Stimulated activated CD8-positive, alpha-beta memory T cell treated with anti-CD3 and anti-CD28 coated beads, Interleukin-7, amount 100 ng/mL, for 1 hour (primary cell): ENCODE results near the gene MYL7.
"Not testable (repeated sequence)": the region's sequence is repeated elsewhere in the genome, so short reads cannot be mapped to it uniquely, and the experiment has no call there.

Experiments used
- DNase-seq, 2 donors: peaks; one replicate each; pipeline ENCODE4 v3.0.0-alpha.2; 2020; ENCODE audit warnings: low read depth in 2 of 2

Gene MYL7

DNA sequence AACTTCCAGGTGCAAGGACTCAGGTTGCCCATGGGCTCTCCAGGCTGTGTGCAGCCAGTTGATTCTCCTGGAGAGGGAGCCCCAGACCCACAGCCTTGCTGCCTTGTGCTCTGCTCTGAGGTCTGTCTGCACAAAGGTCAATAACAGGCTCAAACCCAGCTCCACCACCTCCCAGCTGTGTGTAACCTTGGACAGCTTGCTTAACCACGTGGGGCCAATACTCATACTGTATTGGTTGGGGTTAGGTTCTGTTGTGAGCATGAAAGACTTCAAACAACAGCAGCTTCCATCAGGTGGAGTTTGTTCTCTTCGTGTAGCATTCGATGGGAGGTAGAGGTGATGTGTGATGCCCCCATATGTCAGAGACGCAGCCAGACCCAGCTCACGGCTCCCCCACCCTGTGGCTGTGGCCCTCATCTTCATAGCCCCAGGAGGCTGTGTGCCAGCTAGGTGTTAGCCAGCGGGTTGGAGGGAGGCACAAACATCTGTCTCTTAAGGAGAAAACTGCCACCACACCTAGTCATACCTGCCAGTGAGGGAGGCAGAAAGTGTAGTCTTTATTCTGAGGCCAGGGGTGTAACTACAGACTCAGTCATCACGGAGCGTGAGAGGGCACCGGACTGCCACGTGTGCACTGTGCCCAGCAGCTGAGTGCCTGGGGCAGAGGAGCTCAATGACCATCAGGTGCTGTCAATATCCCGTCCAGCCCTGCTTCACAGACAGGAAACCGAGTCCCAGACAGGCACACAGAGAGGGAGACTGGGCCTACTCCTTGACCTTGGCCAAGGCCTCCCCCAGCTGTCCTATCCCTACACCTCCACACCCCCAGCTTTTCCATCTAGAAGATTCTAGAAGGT is 9.7 kb downstream of the MYL7 start:
- no peak for DNase-seq

DNA sequence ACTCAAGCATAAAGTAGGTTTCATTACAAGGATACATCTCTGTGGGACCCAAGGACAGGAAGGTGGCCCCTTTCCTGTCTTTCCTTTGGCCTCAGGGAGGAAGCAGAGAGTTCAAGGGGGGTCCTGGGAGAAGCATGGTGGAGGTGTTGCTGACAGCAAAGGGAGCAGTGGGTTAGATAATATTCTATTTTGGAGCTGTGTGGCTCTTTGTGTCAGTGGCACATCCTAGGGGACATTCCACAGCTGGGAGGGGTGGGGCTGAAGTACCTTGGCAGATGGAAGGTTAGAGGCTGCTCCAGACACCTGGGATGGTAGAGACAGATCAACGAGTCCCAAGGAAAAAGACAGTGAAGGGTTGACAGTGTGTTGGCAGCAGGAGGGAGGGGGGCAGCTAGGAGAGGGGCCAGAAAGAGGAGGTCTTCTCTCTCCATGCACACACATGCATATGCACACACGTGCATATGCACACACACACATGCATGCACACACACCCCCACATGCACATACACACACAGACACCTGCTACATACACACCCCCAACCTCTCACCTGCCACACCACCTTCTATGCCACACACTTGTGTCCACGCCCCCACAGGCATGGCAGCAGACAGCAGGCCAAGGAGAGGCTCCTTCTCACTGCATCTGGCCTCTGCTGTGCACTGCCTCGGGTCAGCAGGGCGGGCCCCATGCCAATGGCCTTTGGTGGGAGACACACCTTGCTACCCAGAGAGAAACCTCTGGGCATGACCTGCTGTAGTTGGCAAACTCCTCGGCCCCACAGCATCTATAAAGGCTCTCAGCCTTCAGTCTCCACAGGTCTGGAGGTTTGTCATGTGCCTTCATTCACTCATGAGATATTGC is 12.2 kb downstream of the MYL7 start:
- no peak for DNase-seq

DNA sequence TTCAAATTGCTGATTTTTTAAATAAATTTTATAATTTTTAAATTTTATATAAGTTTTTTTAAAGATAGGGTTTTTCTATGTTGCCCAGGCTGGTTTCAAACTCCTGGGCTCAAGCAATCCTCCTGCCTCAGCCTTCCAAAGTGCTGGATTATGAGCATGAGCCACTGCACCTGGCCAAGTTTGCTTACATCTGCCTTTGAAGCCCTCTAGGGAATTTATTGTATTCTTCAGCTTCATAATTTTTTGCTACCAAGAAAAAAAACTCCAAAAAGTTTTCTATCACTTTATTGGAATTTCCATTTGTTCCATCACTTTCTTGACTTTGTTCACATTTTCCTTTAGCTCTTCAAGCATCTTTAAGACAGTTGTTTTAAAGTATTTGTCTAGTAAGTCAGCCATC is 14.0 kb downstream of the MYL7 start:
- no peak for DNase-seq

DNA sequence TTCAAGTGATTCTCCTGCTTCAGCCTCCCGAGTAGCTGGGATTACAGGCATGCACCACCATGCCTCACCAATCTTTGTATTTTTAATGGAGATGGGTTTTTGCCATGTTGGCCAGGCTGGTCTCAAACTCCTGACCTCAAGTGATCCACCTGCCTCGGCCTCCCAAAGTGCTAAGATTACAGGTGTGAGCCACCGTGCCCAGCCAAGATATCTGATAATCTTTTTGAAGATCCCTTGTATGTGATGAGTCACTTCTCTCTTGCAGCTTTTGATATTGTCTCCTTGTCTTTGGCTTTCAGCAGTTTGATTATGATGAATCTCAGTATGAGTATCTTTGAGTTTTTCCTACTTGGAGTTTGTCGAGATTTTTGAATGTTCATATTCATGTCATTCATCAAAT is 14.6 kb downstream of the MYL7 start:
- DNase-seq, result not testable (repeated sequence)

DNA sequence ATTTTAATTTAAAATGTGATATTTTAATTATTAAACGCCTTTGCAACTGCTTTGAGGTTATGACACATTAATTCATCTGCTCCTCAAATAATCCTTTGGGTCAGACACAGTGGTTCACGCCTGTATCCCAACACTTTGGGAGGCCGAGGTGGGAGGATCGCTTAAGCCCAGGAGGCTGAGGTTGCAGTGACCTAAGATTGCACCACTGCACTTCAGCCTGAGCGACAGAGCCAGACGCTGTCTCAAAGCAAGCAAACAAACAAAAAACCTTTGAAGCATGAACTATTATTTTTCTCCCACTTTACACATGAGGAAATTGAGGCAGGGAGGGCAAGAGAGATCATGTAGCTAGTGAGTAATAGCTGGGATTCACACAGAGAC is 16.3 kb downstream of the MYL7 start:
- DNase-seq, result no peak

DNA sequence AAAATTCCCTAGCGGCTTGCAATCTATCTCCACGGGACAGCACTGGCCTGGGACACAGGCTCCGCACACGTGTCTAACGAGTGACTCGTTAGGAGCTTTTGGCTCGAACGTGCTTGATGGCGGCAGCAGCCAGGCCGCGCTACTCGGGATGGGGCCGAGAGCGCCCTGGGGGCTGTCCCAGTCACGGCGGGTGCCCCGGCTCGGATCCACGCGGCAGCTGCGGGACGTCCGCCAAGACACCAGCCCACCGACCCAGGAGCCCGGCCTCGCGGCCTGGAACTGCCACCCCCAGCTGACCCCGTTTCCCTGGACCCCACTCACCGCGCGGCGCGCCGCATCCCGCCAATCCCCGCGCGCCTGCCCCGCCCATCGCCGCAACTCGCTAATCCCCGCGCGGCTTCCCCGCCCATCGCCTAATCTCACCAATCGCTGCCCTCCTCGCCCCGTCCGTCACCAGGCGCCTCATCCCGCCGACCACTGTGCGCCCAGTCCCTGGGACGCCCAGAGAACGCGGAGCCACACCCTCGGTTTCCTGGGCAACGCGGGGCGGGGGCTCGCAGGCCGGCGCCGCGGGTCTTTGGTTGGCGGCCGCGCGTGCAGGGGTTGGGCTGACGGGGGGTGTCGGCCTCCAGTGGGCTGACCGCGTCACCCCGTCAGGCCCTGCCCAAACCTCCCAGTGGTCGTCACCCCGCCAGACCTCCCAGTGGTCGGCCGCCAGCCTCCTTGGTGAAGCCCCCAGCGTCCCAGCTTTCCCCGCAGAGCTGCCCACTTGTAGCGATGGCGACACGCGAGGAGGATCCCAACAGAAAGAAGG is 17.7 kb downstream of the MYL7 start, which contains the start of gene POLD2:
Gene POLD2, minus strand, starts transcription at position 359 of the 814 bp plus-strand sequence. CDS start 1,495 bp downstream, outside the sequence.
- DNase-seq, result peak; percentile 92 to 93

DNA sequence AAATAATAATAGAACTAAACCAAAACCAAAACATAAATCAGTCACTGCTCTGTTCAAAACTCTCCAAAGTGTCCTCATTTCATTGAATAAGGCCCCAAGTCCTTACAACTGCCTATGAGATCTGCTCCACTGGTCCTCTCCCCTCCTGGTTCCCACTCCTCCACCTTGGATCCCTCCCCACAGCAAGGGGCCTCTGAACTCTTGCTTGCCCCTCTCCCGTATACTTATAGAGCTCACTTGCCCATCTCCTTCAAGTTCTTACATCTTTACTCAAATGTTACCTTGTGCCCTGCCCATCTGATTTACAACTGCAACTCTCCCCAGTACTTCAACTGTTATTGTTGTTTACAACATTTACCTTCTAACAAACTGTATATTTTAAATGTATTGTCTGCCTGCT is 18.6 kb downstream of the MYL7 start:
- DNase-seq, result no peak

DNA sequence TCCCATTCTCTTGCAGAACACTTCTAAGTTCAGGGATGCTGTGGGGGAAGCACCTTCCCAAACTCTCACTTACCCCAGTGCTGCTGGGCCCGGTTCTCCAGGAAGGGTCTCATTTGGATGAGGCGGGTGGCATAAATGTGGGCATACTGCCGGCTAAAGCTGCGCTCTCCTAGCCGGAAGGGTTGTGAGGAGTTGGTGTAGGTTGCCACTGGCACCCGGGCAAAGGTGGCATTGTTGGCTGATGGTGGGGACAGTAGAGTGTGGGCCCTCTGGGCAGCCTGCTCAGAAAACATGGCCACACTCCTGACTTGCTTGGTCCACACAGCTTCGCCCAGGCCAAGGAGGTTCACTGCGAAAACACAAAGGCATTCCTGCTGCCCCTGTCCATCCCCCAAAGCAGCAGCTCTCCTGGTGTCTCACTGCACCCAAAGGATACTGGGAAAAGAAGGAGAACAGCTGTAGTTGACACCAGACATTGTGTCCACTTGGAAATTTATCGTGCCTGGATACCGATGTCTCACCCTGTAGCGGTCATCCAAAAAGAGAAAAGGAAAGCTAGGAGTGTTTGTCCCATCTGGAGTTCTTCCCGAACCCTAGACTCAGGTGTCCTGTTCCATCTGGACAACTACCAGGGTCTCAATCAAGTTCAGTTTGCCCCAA is 19.2 kb downstream of the MYL7 start:
- no peak for DNase-seq

DNA sequence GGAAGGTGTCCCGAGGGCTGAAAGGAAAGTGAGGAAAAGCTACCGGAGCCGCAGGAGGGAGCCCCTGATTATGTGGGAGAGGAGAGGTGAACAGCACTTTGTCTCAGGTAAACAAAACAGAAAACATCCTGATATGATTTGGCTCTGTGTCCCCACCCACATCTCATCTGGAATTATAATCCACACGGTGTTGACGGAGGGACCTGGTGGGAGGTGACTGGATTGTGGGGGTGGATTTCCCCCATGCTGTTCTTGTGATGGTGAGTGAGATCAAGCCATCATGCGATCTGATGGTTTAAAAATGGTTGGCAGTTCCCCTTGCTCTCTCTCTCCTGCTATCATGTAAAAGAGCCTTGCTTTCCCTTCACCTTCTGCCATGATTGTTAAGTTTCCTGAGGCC is 20.7 kb downstream of the MYL7 start:
- DNase-seq, result no peak

DNA sequence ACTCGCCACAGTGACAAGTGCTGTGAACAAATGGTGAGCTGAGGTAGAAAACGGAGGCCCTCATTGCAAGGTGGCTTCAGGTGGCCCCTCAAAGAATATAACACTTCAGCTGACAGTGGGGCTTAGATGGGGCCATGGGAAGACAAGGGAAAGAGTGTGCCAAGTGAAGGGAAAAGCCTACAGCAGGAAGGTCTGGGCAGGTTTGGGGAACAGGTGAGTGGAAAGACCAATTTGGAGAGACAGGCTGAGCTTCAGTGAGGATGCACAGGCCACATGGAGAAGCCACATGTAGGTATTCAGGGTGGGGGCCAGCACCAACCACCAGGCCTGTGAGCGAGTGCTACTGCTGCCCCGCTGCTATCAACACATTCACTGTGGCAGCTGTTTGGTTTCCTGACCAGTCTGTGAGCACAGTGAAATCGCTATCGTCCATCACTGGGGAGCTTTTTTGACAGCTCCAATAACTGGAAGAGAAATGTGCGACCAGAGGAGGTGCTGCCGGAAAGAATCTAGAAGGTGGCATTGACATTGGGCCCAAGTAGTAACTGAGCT is 21.2 kb downstream of the MYL7 start:
- no peak for DNase-seq

DNA sequence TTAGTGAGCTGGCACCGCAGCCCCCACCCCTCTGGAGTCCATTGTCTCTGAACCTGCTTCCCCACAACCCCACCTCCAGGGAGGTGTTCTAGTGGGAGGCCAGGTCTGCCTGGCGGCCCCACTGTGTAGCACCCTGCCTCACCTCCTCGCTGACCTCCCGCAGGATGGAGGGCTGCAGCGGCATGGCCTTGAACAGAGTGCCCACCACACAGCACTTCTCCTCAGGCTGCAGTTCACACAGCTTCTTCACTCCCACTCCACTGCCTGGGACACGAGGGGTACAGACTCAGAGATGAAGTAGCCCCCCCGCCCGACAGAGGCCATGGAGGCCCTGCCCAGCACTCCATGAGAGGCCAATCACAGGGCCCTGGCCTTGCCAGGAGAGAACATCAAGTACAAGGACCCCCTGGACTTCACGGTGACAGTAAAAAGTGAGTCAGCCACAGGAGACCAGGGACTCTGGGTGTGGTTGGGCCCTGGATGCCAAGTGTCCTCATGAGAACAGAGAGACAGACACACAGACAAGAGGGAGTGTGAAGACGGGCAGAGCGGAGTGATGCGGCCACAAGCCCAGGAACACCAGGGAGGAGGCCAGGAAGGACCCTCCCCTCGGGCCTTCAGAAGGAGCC is 23.2 kb downstream of the MYL7 start:
- no peak for DNase-seq

DNA sequence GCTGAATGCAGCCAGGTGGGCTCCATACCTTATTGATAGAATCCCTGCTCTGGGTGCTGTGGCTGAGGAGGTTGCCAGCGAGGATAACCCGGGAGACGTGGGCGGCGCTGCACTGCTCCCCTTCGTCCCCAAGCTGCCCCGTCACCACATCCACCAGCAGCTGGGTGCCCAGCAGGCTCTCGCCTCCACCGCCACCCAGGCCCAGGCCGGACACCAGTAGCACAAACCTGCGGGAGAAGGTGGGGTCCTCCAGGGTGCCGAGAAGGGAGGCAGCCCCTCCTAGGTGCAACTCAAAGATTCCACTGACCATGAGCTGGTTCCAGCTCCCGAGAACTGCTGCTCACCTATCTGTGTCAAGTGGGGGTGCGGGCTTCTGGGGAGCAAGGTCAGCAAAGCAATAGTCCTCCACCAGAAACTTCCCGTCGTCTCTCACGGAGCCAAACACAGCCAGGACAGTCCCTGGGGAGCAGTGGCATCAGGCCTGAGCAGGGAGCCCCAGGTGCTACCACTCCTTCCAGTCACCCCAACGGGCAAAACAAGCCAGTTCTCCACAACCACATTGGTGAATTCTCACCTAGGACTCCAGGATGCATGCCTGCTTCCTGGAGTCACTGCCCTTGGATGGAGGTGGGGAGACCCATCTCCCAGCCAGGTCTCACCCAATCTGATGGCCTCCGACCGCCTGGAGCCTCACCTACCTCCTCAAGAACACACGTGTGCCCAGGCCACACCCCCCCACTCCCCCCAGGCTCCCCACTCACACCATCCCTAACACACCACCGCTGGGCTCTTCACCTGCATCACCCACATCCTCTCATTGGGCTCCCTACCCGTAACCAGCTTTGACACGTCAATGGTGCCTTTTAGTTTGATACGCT is 24.1 kb downstream of the MYL7 start:
- no peak for DNase-seq

DNA sequence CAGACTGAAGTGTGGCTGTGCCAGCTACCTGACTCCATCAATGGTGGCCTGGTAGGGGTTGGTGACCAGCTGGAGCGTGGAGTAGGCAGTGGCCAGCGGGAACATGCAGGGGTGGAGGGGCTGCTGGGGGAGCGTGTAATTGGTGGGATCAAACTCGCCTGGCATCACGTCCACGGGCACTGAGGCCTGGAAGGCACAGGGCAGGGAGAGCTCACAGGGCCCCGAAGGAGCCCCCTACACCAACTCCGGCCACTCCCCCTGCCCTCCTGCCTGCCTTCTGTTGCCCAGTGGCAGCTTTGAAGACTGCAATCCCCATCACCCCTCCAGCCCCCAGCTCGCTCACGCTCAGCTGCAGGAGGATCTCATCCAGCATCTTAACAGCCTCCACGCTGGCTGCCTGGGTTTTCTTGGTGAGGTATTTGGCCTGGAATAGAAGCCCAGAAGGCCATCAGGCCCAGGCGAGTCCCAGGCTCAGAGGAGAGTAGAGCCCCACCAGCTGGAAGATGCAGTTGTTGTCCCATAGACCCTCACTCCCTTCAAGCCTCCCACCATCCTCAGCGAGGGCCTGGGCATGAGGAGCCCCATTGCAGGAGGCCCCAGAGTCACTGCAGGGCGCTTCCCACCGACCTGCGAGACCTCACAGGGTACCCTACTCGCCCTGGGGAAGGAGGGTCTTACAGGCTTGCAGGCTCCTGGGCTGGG is 24.9 kb downstream of the MYL7 start:
- no peak for DNase-seq

DNA sequence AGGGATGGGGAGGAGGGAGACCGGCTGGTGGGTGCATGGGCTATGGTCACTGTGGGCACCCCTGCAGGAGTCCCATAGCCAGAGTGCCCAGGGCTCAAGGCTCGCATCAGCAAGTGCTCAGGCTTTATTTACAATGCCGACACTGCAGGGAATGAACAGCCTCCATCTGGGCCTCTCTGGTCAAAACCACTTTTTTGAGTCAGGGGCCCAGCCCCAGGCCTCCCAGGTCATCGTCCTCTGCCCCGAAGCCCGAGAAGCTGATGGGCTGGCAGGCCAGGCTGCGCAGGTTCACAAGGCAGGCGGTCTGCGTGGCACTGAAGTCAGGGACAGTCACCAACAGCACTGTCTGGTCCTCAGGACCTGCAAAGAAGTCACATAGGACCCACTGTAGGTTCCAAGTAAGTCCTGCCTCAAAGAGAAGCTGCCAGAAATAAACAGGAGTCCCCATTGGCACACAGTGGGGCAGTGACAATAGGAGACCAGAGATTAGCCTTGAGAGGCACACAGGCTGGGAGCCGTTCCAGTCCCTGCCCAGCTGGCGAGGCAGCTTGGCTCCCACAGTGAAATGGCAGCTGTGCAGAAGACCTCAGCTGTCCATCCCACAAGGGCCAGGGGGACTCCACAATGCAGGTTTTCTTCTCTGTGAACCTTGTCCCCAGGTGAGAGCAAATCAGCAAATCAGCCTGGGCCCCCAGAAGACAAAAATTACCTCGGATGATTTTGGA is 26.4 kb downstream of the MYL7 start:
- no peak for DNase-seq

DNA sequence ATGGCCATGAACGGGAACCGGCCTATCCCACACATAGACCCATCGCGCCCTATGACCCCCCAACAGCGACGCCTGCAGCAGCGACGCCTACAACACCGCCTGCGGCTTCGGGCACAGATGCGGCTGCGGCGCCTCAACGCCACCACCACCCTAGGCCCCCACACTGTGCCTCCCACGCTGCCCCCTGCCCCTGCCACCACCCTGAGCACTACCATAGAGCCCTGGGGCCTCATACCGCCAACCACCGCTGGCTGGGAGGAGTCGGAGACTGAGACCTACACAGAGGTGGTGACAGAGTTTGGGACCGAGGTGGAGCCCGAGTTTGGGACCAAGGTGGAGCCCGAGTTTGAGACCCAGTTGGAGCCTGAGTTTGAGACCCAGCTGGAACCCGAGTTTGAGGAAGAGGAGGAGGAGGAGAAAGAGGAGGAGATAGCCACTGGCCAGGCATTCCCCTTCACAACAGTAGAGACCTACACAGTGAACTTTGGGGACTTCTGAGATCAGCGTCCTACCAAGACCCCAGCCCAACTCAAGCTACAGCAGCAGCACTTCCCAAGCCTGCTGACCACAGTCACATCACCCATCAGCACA is 27.3 kb downstream of the MYL7 start:
- no peak for DNase-seq

DNA sequence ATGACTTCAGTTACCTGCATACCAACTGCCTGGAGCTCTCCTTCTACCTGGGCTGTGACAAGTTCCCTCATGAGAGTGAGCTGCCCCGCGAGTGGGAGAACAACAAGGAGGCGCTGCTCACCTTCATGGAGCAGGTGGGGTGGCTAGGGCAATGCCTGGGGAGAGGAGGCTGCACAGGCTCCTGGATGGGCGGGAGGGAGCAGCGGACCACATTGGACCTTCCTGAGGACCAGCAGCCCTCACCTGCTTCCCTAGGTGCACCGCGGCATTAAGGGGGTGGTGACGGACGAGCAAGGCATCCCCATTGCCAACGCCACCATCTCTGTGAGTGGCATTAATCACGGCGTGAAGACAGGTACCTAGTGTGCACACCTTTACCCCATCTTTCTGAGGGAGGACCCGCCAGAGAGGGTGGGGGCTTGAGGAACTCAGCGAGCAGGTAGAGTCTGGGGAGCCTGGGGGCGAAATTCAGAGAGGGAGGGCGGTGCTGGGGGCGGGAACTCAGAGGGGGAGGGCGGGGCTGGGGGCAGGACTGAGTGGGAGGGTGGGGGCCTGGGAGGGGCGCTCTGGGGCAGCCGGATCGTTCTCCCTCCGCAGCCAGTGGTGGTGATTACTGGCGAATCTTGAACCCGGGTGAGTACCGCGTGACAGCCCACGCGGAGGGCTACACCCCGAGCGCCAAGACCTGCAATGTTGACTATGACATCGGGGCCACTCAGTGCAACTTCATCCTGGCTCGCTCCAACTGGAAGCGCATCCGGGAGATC is 28.0 kb downstream of the MYL7 start:
- DNase-seq, result no peak
